ENCODE results near the gene FEZF1.

The FEZF1 gene

DNA sequence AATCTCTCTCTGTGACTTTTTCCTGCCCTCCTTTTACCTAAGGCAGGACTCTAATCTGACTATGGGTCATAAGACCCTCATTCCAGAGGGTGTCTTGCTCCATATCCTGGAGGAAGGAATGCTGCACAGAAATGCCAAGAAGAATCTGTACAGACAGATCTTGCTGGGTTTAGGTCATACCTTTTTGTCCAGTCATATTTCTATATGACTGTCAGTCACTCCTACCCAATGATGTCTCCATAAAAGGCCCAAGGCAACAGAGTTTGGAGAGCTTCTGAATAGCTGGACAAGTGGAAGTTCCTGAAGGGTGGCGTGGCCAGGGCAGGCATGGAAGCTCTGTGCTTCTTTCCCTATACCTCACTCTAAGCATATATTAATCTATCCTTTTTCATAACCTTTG is 47.5 kb downstream of the FEZF1 start:
- Histone ChIP-seq H3K4me3 (ENCODE audit: low read depth, low read length) (no peak overlapping the region), H3K27ac (no peak overlapping the region), H3K36me3 (no peaks in the 10 kb centered on the region), H3K27me3 (ENCODE audit: insufficient read depth, low read depth, severe bottlenecking) (no peaks in the 10 kb centered on the region), H3K9me3 (ENCODE audit: severe bottlenecking) (no peaks in the 10 kb centered on the region)
- no peak for DNase-seq
- TF ChIP-seq, protein P1, sequence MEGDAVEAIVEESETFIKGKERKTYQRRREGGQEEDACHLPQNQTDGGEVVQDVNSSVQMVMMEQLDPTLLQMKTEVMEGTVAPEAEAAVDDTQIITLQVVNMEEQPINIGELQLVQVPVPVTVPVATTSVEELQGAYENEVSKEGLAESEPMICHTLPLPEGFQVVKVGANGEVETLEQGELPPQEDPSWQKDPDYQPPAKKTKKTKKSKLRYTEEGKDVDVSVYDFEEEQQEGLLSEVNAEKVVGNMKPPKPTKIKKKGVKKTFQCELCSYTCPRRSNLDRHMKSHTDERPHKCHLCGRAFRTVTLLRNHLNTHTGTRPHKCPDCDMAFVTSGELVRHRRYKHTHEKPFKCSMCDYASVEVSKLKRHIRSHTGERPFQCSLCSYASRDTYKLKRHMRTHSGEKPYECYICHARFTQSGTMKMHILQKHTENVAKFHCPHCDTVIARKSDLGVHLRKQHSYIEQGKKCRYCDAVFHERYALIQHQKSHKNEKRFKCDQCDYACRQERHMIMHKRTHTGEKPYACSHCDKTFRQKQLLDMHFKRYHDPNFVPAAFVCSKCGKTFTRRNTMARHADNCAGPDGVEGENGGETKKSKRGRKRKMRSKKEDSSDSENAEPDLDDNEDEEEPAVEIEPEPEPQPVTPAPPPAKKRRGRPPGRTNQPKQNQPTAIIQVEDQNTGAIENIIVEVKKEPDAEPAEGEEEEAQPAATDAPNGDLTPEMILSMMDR (IDR thresholded peaks at IDR 0.05; ENCODE audit: low read depth, low read length), result no peak

GRCh38 chr7:122256046-122256445 is 48.5 kb downstream of the FEZF1 start:
- H3K36me3 ChIP-seq, result no peaks in the 10 kb centered on the region
- DNase-seq, result no peak
- no peak overlapping the region for H3K27ac ChIP-seq
- no peaks in the 10 kb centered on the region for H3K9me3 ChIP-seq (ENCODE audit: severe bottlenecking)
- TF ChIP-seq, protein P1 (IDR thresholded peaks at IDR 0.05; ENCODE audit: low read depth, low read length), result no peak
- H3K27me3 ChIP-seq (ENCODE audit: insufficient read depth, low read depth, severe bottlenecking), result no peaks in the 10 kb centered on the region
- no peak overlapping the region for H3K4me3 ChIP-seq (ENCODE audit: low read depth, low read length)

DNA sequence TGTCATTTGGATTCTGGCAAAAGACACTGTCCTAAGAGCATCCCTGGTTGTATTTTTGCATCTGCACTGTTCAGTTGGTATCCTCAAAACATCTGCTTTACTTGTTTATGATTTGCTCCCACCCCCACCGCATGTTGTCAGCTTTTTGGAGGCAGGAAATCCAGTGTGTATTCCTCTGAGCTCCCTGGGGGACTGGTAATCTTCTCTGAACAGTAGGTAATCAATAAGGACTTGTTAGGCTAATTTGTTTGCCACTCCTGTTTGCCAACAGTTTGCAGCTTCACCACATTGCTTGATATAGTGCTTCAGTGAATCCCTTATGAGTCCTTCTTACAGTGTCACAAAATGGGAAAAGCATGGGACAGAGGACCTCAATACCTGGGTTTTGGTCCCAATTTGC is 49.1 kb downstream of the FEZF1 start:
- Histone ChIP-seq H3K27me3 (ENCODE audit: insufficient read depth, low read depth, severe bottlenecking) (no peaks in the 10 kb centered on the region), H3K4me3 (ENCODE audit: low read depth, low read length) (no peak overlapping the region), H3K9me3 (ENCODE audit: severe bottlenecking) (no peaks in the 10 kb centered on the region), H3K36me3 (no peaks in the 10 kb centered on the region), H3K27ac (no peak overlapping the region)
- no peak for DNase-seq
- TF ChIP-seq, protein P1 (IDR thresholded peaks at IDR 0.05; ENCODE audit: low read depth, low read length), result no peak

Measured in WERI-Rb-1 (cell line).